ENCODE measurements around the gene SFXN3. TPM values are rescaled to one million over a fixed set of nuclear protein-coding genes. Genes with fewer than 3 reads are reported as not detected.

Gene SFXN3
- total and polyA plus RNA-seq, 2 of the 13 experiments (the other 11 are each of a cell fraction or from before 2014, with no cell fraction given) = 16.8 to 71.5 TPM

- no peak for TF ChIP-seq SETDB1 (CRISPR knock-in tag; IDR thresholded peaks at IDR 0.05; ENCODE audit: borderline replicate concordance)
- TF ChIP-seq, protein P1, sequence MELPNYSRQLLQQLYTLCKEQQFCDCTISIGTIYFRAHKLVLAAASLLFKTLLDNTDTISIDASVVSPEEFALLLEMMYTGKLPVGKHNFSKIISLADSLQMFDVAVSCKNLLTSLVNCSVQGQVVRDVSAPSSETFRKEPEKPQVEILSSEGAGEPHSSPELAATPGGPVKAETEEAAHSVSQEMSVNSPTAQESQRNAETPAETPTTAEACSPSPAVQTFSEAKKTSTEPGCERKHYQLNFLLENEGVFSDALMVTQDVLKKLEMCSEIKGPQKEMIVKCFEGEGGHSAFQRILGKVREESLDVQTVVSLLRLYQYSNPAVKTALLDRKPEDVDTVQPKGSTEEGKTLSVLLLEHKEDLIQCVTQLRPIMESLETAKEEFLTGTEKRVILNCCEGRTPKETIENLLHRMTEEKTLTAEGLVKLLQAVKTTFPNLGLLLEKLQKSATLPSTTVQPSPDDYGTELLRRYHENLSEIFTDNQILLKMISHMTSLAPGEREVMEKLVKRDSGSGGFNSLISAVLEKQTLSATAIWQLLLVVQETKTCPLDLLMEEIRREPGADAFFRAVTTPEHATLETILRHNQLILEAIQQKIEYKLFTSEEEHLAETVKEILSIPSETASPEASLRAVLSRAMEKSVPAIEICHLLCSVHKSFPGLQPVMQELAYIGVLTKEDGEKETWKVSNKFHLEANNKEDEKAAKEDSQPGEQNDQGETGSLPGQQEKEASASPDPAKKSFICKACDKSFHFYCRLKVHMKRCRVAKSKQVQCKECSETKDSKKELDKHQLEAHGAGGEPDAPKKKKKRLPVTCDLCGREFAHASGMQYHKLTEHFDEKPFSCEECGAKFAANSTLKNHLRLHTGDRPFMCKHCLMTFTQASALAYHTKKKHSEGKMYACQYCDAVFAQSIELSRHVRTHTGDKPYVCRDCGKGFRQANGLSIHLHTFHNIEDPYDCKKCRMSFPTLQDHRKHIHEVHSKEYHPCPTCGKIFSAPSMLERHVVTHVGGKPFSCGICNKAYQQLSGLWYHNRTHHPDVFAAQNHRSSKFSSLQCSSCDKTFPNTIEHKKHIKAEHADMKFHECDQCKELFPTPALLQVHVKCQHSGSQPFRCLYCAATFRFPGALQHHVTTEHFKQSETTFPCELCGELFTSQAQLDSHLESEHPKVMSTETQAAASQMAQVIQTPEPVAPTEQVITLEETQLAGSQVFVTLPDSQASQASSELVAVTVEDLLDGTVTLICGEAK (IDR thresholded peaks at IDR 0.05) = no peak
- TF ChIP-seq, protein P1 (CRISPR knock-in tag; IDR thresholded peaks at IDR 0.05) = peak; percentile 46
- no peak for TF ChIP-seq ZNF34 (CRISPR knock-in tag; IDR thresholded peaks at IDR 0.05; ENCODE audit: borderline replicate concordance)
- TF ChIP-seq JARID2 (CRISPR knock-in tag; IDR thresholded peaks at IDR 0.05; ENCODE audit: insufficient replicate concordance) = no peak
- TF ChIP-seq, protein P2, sequence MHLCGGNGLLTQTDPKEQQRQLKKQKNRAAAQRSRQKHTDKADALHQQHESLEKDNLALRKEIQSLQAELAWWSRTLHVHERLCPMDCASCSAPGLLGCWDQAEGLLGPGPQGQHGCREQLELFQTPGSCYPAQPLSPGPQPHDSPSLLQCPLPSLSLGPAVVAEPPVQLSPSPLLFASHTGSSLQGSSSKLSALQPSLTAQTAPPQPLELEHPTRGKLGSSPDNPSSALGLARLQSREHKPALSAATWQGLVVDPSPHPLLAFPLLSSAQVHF (CRISPR knock-in tag; IDR thresholded peaks at IDR 0.05) = no peak; the same call in 1 of the 2 replicates
- 0 out of 2 replicates have a peak, but pooled peaks have one; percentile 45 for TF ChIP-seq TIGD3 (CRISPR knock-in tag; IDR thresholded peaks at IDR 0.05; ENCODE audit: borderline replicate concordance)
- no peak for TF ChIP-seq SATB2 (CRISPR knock-in tag; IDR thresholded peaks at IDR 0.05)
- TF ChIP-seq ZMYM4 (CRISPR knock-in tag; IDR thresholded peaks at IDR 0.05) = no peak
- TF ChIP-seq ZFYVE20 (CRISPR knock-in tag; IDR thresholded peaks at IDR 0.05; ENCODE audit: borderline replicate concordance, low read depth) = no peak
- 0 out of 2 replicates have a peak, but pooled peaks have one; percentile 55 for TF ChIP-seq ZNF737 (CRISPR knock-in tag; IDR thresholded peaks at IDR 0.05; ENCODE audit: borderline replicate concordance)
- no peak for TF ChIP-seq ZNF672 (CRISPR knock-in tag; IDR thresholded peaks at IDR 0.05)
- no peak for TF ChIP-seq SOX6 (IDR thresholded peaks at IDR 0.05)
- peak; percentile 63 for TF ChIP-seq SOX6 (CRISPR knock-in tag; IDR thresholded peaks at IDR 0.05)
- TF ChIP-seq ZNF276 (CRISPR knock-in tag; IDR thresholded peaks at IDR 0.05; ENCODE audit: low read depth) = no peak
- no peak for TF ChIP-seq HNRNPK (IDR thresholded peaks at IDR 0.05; ENCODE audit: low read depth, low read length, poor library complexity, severe bottlenecking)
These were observed 12.2 kb upstream of the SFXN3 start (continued) for GRCh38 chr10:101018600-101019439.
